GM11168 (cell line): ENCODE data around the gene GLI3.

ENCODE experiments used
- in situ Hi-C: fragments of 300-500 bp; cut with MboI; formaldehyde crosslinking; loops from one replicate; pipeline ENCODE4 v1.12.0; 2022; ENCODE audit warnings: low sequenced_read_pairs; ENCODE audit not compliant: unreplicated experiment

The GLI3 gene

DNA sequence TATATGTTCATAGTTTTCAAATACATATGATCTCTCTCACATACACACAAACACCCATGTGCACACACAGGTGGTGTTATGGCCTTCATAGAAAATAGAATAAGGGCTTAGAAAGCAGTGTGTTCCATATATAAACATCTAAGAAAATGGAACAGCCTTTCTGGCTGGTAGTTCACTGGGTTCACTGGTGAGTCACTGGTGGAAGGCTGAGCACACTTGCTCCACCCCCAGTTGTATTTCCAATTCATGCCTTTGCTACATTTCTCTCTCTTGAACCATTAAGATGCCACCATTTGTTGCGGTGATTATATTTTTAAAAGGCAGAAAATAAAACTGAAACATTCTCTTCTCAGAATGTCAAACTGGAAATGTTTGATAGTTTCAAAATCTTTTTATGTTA, 252.1 kb downstream of the GLI3 start:
- in situ Hi-C loops, result loop anchor here (25.0 kb wide), 1 partner anchor 852 kb away; no protein-coding TSS in a partner anchor

DNA sequence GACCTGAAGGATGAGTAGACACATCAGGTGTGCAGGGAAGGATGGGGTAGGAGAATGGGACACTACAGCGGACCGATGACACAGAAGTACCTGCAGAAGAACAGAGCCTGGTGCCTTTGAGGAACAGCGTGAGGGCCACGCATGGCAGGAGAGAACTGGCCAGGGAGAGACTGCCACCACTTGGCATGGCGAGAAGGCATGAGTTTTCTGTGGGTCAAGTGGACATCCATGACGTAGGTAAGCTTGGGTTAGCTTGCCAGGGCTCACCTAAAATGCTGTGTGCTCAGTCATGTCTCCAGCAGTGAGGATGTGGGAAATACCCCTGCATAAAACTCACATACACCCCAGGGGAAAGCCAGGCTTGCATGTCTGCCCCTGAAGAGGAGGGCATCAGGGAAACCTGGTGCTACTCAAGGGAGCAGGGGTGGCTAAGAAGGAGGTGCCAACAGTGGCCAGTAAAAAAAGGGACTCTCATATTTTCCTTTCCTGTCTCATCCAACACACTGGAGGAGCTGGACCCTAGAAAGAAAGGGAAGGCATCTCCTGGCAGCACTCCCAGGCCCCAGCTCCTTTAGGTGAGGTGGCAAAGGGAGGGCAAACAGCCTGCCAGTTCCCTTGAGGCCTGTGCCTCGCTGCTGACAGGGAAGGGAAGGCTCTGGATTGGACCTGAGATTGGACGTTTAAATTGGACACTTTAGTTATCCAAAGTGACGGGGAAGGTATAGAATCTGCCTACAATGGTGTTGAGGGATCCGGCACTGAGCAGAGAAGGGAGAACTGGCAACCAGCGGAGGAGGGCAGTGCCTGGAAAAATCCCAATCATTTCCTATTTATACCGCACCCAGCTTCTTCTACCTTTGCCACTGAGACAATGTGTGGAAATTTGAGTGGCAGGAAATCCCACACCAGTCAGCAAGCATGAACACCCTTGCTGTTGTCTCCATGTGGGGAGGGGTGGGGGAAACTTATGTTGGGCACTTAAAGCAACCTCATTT, 255.7 kb downstream of the GLI3 start:
- in situ Hi-C loops, result loop anchor here (25.0 kb wide), 1 partner anchor 856 kb away; no protein-coding TSS in a partner anchor

DNA sequence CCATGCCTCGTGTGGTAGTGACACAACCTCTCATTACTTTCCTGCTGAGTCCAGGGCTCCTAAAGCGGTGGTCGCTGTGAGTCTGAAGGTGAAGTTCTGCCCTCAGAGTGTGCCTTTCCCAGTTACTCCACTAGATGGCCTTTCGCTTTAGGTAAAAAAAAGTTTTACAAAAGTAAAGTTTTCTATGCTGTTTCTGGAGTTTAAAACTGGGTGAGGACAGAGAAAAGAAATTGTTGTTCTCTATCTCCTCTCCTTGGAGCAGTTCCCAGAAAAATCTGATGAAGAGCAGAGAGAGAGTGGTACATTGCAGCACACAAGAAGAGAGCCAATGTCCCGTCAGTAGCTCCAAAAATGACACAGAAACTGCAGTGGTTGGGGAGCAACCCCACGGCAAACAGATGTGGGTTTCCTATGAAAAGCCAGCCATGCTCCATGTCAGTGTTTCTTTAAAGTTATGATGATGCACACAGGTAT, 257.1 kb downstream of the GLI3 start:
- in situ Hi-C loops, result loop anchor here (25.0 kb wide), 1 partner anchor 857 kb away; no protein-coding TSS in a partner anchor

DNA sequence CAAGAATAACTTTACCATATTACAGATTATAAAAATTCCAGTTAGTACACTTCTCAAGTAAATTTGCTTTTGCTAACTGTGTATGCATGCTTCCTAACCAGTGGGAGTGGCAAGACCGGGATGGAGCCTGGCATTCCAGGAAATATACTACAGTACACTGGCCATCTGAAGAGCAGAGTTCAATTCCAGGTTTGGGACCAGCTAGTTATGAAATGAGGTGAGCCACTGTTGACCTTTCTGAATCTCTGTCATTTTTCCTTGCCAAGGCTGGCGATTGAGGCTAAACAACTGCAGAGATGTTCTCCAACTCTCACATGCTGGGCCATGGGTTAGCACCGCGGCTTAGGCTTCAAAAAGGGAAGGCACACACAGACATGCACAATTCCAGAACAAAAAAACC, 258.2 kb downstream of the GLI3 start:
- in situ Hi-C loops, result loop anchor here (25.0 kb wide), 1 partner anchor 858 kb away; no protein-coding TSS in a partner anchor

DNA sequence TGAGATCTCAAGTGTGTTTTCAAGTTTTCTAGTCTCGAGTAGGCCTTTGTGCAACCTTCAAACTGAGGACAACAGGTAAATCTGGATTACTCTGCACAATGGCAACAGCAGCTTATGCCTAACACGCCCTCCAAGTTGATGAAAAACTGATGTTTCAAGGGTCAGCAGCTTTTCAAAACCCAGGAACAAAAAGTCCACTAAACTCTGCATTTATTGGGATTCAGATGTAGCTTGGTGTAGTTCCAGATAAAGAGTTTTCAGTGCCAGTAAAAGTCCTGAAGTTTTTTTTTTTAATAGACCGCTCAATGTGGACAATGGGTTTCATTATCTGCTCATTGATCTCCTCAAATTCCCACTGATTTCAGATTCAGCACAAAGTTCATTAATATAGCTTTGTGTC, 259.3 kb downstream of the GLI3 start:
- in situ Hi-C loops, result loop anchor here (25.0 kb wide), 1 partner anchor 860 kb away; no protein-coding TSS in a partner anchor

DNA sequence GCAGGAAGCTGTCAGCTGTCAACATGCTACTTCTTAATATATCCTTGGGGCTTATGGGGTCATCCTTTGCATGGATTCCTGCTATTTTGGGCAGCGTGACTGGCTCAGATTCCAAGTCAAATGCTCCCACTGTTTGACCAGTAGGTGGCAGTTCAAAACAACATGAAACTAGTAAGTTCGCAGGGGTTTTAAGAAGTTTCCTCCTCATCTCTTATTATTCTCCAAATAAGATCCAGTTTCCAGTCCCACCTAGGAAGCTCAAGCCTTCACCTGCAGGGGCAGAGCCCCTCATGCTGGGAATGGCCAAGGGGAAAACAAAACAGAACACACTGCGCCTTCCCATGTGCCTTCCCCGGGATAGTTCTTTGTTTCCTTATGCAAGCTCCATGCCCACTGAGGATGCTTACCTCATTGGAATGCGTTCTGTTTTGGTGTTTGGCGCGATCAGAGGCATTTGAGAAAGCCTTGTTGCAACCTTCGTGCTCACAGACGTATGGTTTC, 259.8 kb downstream of the GLI3 start:
- in situ Hi-C loops, result loop anchor here (25.0 kb wide), 1 partner anchor 860 kb away; no protein-coding TSS in a partner anchor

DNA sequence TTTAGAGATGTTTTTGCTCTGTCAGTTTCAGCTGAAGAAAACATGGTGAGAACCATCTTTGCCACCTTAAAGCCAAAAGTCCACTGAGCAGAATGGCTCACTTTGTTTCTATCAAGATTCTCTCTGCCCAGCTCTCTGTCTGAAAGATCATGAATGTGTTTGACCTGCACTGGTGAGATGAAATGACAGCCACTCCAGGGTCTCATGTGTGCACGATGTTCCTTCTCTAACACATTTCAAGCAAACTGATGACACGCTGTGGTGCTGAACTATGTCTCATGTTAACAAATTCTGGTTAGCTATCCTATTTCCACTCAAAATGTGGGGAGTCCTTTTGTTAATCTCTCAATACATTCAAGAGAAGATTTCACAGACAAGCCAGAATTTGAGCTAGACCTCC, 260.6 kb downstream of the GLI3 start:
- in situ Hi-C loops, result loop anchor here (25.0 kb wide), 1 partner anchor 861 kb away; no protein-coding TSS in a partner anchor

DNA sequence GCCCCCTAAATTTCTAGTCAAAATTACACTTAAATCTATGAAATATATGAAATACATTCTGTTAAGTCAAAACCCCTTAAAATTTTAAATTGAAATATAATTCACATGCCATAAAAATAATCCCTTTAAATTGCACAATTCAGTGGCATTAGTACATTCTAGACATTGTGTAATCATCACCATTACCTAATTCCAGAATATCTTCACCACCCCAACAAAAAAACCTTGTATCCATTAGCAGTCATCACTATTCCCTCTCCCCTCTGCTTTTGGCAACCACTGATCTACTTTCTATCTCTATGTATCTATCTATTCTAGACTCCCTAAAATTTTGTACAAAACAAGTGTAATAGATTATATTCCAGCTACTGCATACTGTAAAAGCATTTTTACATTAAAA, 261.2 kb downstream of the GLI3 start:
- in situ Hi-C loops, result loop anchor here (25.0 kb wide), 1 partner anchor 861 kb away; no protein-coding TSS in a partner anchor

DNA sequence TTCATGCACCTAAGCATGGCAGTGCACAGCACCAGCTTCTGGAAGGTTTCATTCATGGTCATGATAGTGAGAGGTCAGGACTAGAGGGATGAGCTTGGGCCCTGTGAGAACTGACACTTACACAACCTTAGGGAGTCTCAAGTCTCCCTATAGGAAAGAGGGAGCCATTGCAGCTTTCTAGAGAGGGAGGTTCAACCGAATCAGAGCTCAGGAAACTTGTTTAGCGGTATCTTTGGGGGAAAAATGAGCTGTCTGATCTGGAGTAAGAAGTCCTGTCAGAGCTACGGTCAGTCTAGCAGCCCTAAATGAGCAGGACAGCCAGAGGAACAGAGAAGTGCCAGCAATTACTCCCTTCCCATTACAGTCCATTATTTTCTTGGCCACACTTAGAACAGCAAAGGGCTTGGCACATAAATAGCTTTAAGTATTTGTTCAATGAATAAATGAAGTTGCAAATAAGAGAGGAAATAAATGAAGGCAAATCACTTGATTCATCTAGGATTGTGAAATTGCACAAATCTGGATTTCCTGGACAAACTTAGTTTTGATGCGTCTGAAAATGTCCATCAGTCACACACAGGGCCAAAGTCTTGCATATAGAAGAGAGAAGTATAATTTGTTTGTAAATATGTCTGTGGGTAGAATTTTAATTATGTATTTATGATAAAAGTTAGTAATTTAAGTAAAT, 262.0 kb downstream of the GLI3 start:
- in situ Hi-C loops, result loop anchor here (25.0 kb wide), 1 partner anchor 862 kb away; no protein-coding TSS in a partner anchor

DNA sequence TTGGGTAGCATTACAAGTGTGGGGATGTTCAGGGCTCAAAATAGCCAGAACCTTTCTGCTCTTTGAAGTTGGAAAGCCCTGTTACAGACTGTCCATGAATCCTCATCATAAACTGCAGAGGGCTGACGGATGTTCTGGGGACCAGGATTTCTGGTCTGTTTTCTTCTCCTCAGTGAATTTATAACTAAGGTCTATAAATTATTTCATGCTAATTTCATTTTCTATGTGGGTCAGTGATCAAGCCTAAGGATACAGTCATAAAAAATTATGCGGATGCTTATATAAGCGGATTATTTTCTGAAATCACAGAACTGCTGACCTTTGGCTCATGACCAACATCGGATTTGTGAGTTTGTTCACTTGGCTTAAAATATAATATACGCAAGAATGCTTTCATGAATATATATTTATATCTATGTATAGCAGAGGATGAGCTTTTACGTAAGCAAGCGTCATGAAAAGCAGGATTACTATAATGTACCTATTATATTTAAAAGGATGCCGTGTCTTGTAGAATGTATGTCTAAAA, 263.7 kb downstream of the GLI3 start:
- in situ Hi-C loops, result no loop called here

DNA sequence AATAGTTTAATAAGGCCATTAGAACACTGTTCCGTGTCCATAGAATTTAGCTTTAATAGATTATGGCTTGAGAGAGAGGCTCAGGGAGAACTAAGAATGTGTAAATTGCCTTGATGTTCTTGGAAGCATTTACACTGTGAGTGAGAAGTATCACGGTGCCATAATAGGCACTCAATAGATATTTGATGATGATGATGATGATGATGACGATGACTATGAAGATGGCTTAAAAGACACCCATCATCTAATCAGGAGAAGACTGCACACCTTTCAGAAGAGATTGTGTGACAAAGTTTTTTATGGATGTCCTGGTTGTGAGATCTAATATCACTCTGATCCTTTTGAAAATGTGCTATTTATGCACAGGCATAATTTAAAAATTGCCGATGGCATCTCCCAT, 264.2 kb downstream of the GLI3 start:
- in situ Hi-C loops, result no loop called here

DNA sequence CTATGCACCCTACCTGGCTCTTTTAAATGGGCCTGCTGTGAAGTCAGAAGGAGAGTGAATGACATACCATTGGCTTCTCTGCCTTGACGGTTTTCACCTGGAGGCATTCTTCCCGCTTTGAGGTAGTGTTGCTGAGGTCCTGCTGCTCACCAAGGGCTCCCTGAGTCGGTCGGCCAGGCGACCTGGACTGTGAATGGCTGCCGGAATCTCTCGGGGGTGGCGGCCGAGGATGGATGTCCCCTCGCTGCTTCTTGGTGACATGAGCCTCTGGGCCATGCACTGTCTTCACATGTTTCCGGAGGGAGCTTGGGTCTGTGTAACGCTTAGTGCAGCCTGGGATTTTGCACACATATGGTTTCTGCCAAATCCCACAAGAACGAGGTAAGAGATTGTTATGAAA, 264.7 kb downstream of the GLI3 start:
- in situ Hi-C loops, result no loop called here

DNA sequence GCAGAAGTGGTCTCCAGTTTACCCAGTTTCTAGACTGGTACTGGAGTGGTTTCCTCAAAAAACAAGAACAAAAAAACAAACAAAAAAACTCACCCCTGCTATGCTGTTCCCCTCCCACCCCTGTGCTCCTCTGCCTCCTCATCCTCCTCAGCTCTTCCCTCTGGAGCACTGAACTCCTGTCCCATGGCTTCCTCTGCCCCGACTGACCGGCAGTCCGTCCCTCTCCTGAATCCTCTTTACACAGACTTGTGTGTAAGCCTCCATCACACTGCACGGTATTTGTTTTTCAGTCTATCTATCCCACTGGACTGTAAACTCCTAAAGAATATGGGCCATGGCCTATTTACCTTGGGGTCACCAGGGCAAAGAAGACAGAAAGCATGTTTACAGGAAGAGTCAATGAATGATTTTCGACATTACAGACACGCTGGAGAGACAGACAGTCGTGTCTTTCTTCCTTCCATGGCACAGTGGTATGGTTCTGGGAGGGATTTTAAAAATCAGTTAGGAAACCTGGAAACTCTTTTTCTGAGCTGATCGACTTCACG, 265.3 kb downstream of the GLI3 start:
- in situ Hi-C loops, result no loop called here

DNA sequence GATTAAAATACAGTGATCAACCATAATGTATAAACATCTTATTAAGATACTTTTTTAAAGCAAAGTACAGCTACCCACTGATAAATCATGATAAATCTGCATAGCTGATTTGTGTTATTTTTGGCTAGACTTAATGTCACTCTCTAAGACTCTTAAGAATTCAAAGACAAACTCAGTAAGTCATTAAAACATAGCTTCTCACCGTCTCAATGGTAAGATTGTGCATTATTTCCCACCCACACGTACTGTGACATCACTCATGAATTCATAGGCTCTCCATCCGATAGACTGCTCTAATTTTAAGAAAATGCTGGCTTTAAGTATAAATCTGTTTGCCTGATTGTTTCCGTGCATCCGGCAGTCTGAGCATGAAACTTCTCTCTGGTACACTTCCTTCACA, 266.1 kb downstream of the GLI3 start:
- in situ Hi-C loops, result no loop called here

DNA sequence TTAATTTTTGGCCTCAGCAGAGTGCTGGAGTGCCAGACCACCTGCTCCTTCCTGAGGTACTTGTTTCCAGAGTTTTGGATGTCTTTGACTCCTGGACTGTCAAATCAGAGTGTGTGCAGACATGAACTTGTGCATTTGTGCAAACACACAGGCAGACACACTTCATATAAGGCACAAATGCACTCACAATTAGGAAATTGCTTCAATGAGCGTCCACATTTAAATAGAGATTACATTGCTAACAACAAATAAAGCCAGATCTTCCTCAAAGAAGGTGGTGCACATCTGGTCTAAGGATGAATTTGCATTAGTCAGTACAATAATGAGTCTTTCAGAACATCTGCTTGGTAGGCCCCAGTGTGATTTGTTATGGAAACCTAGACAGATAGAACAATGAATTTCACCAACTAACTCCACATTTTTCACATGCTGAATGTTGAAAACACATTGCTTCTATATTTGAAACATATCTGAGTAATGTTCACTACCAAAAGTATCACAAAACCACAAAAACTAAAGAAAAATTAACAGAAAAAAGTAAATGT, 267.4 kb downstream of the GLI3 start:
- in situ Hi-C loops, result no loop called here

DNA sequence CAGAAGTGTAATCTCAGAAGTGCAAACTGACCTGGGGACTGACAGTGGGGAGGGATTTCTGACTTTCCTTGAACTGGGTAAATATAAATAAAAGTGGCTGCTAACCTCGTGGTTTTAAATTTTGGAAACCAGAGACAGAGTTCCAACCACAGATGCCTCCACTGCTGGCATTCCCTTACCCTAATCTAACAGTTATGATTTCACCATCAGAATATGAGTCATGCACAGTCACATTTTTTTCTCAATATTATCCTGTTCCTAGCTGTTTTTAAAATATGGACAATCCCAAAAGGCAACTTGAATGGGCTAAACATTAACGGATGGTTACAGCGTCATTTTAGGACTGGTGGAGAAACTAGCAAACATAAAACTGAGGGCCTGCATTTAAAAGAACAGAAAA, 269.9 kb downstream of the GLI3 start:
- in situ Hi-C loops, result no loop called here

DNA sequence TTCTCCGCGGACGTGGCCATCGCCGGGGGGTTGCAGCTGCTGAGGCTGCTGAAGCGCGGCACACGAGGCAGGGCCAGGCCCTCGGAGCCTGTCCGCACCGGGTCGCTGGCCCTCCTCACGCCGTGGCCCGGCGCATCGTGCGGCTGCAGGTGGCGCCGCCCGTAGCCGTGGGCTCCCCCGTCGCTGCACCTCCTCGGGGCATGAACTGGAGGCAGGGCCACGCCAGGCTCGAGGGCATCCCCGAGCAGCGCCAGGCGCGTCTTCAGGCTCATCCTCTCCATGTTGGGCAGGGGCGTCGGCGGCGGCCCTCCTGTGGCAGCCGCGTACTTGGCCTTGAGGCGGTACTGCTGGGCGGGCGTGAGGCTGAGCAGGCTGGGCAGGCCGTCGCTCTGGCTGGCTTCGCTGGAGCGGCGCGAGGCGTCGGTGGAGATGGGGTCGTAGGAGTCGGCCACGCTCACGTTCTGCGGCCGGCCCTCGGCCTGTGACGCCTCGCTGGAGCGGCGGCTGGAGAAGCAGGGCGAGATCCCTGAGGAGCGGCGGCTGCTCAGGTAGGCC, 271.0 kb downstream of the GLI3 start:
- in situ Hi-C loops, result no loop called here

DNA sequence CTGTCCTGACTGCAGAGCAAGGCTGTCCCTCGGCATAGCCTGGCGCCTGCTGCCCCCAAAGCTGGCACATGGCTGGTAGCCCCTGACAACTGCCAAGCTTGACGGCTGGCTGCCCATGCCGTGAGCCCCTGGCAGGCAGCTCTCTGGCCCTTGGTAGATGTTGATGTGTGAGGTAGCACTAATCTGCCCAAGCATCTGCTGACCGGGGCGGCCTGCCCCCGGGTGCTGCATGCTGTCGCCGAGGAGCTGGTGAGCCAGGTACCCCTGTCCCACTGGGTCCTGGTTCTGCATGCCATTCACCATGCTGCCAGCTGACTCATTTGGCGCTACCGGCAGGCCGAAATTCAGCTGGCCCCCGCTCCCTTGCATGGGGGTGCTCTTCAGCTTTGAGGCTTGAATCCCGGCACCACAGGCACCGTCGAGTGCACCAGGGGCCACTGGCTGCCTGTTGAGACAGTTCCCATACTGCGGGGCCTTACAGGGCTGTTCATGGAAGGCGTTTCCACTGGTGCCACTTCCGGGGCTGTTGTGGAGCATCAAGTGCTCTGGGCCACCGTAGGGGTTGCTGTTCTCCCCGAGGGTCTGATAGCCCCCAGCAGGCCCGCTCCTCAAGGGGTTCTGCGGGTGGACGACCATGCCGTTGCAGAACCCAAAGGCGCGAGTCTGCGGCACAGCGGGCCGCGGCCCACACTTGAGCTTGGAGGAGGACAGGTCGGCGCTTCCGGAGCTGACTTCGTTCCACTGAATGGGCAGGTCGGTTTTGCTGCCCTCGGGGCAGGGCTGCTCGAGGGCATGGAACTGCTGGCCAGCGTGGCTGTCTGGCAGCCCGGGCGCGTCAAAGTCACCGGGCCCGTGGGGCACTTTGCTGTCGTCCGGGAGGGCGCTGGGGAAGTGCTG, 271.9 kb downstream of the GLI3 start:
- in situ Hi-C loops, result no loop called here
